ENCODE measurements around the gene CCDC97.

DNA sequence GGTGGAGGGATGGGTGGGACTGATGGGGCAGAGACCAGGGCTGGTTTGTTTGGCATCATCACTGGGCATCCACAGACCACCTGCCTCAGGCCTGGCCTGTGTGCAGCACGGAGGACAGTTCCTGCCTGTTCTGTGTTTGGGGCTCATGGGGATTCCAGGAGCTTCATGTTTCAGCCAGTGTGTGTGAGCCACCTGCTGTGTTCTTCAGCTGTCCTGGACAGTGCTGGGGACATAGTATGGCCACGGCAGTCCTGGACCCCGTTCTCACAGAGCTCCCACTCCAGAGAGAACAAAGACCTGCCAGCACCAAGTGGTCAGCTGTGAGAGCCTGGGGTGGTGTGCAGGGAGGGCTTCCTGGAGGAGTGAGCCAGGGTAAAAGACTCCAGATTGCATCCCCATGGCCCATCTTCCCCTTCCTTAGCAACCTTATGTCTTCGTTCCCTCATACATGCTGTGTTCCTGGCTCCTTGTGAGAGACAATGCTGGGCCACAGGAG, 2.0 kb upstream of the CCDC97 start:
- TF ChIP-seq POLR2A (IDR thresholded peaks at IDR 0.05; ENCODE audit: borderline replicate concordance, extremely low read depth, insufficient read depth, insufficient read length) (no peak), EZH2 (IDR thresholded peaks at IDR 0.05) (no peak), CEBPB (IDR thresholded peaks at IDR 0.05; ENCODE audit: low read depth) (no peak), RAD21 (IDR thresholded peaks at IDR 0.05; ENCODE audit: low read depth) (no peak), SRF (IDR thresholded peaks at IDR 0.05; ENCODE audit: low read depth) (no peak), REST (IDR thresholded peaks at IDR 0.05; ENCODE audit: low read depth) (no peak), YY1 (IDR thresholded peaks at IDR 0.05; ENCODE audit: extremely low read depth, insufficient replicate concordance, low read depth, low read length) (no peak), EZH2phosphoT487 (IDR thresholded peaks at IDR 0.05; ENCODE audit: borderline replicate concordance) (no peak), ZNF274 (IDR thresholded peaks at IDR 0.05; ENCODE audit: low read depth, low read length) (no peak), JUND (IDR thresholded peaks at IDR 0.05) (no peak), POLR2AphosphoS5 (IDR thresholded peaks at IDR 0.05; ENCODE audit: low read depth, low read length) (no peak), ZBTB33 (IDR thresholded peaks at IDR 0.05; ENCODE audit: extremely low read depth, insufficient replicate concordance, low read length) (no peak)
- TF ChIP-seq, protein P1, sequence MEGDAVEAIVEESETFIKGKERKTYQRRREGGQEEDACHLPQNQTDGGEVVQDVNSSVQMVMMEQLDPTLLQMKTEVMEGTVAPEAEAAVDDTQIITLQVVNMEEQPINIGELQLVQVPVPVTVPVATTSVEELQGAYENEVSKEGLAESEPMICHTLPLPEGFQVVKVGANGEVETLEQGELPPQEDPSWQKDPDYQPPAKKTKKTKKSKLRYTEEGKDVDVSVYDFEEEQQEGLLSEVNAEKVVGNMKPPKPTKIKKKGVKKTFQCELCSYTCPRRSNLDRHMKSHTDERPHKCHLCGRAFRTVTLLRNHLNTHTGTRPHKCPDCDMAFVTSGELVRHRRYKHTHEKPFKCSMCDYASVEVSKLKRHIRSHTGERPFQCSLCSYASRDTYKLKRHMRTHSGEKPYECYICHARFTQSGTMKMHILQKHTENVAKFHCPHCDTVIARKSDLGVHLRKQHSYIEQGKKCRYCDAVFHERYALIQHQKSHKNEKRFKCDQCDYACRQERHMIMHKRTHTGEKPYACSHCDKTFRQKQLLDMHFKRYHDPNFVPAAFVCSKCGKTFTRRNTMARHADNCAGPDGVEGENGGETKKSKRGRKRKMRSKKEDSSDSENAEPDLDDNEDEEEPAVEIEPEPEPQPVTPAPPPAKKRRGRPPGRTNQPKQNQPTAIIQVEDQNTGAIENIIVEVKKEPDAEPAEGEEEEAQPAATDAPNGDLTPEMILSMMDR (IDR thresholded peaks at IDR 0.05 in 2 of 3, conservative IDR thresholded peaks at IDR 0.05 in 1 of 3; ENCODE audit: borderline replicate concordance in 1 of 3, insufficient read depth in 1 of 3, low read depth in 2 of 3, low read length in 2 of 3), result no peak
- TF ChIP-seq, protein P2, sequence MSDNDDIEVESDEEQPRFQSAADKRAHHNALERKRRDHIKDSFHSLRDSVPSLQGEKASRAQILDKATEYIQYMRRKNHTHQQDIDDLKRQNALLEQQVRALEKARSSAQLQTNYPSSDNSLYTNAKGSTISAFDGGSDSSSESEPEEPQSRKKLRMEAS (IDR thresholded peaks at IDR 0.05), result no peak

All from HCT116 (cell line).